Measurements from ENCODE around the gene RUFY3. TPM values are rescaled to one million over a fixed set of nuclear protein-coding genes. Genes with fewer than 3 reads are reported as not detected.
"Not testable (repeated sequence)": the region's sequence is repeated elsewhere in the genome, so short reads cannot be mapped to it uniquely, and the experiment has no call there.

The RUFY3 gene
- total and polyA plus RNA-seq, 4 donors = 9.2 to 35.2 (median 15.0) TPM

GRCh38 chr4:70765368-70765767 lies 43.6 kb downstream of the RUFY3 start:
- Histone ChIP-seq H3K27me3 (ENCODE audit: control insufficient read depth in 4 of 4, insufficient read depth in 4 of 4, low read length in 3 of 4) (no peaks in the 10 kb centered on the region), H3K4me3 (ENCODE audit: low read depth in 1 of 3, low read length in 3 of 3) (no peak overlapping the region), H3K9me3 (ENCODE audit: control insufficient read depth in 4 of 4, low read length in 3 of 4) (no peaks in the 10 kb centered on the region), H3K9ac (ENCODE audit: low read depth in 1 of 2, low read length in 2 of 2) (no peak overlapping the region), H3K36me3 (ENCODE audit: control insufficient read depth in 4 of 4, insufficient read depth in 3 of 4, low read depth in 1 of 4, low read length in 3 of 4) (peaks cover 0 to 15% (median 12%) of the 10 kb centered on the region in 4 donors), H3K4me1 (ENCODE audit: control insufficient read depth in 4 of 4, insufficient read depth in 4 of 4, low read length in 3 of 4) (peaks cover 0 to 2% (median 0%) of the 10 kb centered on the region in 4 donors), H3K27ac (ENCODE audit: low read depth in 1 of 2, low read length in 2 of 2) (no peak overlapping the region)
- 70% methylated on average over 1 of the region's 1 CpG for WGBS
- DNase-seq (ENCODE audit: low spot score) = no peak
- TF ChIP-seq HNF4A (conservative IDR thresholded peaks at IDR 0.05) = peak in 1 of 2 donors; percentile 32
- peak; percentile 19 to 42 for TF ChIP-seq RXRA (IDR thresholded peaks at IDR 0.05)
- TF ChIP-seq EGR1 (IDR thresholded peaks at IDR 0.05; ENCODE audit: low read depth in 2 of 2) = no peak

DNA sequence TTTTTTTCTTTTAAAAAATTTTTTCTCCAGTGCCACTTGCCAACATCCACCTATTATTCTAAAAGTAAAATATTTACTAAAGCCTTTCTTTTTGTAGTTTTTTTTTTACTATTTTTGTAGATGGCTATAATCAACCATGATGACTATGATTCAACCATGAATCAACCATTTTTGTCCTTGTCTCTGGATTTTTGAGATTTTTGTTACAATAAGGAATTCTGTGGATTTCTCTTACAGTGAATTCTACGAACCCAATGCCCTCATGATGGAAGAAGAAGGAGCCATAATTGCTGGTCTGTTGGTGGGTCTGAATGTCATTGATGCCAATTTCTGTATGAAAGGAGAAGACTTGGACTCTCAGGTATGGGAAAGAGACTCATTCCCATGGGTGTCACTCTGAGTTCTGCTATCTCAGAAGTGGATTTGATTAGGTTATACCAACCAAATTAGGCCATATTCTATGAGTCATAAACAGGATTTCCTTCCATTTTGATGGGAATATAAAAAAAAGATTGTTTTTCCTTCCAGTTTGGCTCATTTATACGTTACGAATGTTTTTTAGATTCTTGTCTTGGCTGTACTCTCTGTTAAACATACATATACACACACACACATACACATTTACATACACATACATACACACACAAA lies 46.7 kb downstream of the RUFY3 start:
- H3K9ac ChIP-seq (ENCODE audit: low read depth in 1 of 2, low read length in 2 of 2) = no peak overlapping the region
- no peaks in the 10 kb centered on the region for H3K27me3 ChIP-seq (ENCODE audit: control insufficient read depth in 4 of 4, insufficient read depth in 4 of 4, low read length in 3 of 4)
- no peak overlapping the region for H3K27ac ChIP-seq (ENCODE audit: low read depth in 1 of 2, low read length in 2 of 2)
- H3K9me3 ChIP-seq (ENCODE audit: control insufficient read depth in 4 of 4, low read length in 3 of 4) = no peaks in the 10 kb centered on the region
- 94% methylated on average over 3 of the region's 3 CpGs for WGBS
- H3K4me1 ChIP-seq (ENCODE audit: control insufficient read depth in 4 of 4, insufficient read depth in 4 of 4, low read length in 3 of 4) = peaks cover 0 to 2% (median 0%) of the 10 kb centered on the region in 4 donors
- peaks cover 0 to 20% (median 15%) of the 10 kb centered on the region in 4 donors for H3K36me3 ChIP-seq (ENCODE audit: control insufficient read depth in 4 of 4, insufficient read depth in 3 of 4, low read depth in 1 of 4, low read length in 3 of 4)
- no peak for DNase-seq (ENCODE audit: low spot score)
- H3K4me3 ChIP-seq (ENCODE audit: low read depth in 1 of 3, low read length in 3 of 3) = no peak overlapping the region
- TF ChIP-seq, protein P1, sequence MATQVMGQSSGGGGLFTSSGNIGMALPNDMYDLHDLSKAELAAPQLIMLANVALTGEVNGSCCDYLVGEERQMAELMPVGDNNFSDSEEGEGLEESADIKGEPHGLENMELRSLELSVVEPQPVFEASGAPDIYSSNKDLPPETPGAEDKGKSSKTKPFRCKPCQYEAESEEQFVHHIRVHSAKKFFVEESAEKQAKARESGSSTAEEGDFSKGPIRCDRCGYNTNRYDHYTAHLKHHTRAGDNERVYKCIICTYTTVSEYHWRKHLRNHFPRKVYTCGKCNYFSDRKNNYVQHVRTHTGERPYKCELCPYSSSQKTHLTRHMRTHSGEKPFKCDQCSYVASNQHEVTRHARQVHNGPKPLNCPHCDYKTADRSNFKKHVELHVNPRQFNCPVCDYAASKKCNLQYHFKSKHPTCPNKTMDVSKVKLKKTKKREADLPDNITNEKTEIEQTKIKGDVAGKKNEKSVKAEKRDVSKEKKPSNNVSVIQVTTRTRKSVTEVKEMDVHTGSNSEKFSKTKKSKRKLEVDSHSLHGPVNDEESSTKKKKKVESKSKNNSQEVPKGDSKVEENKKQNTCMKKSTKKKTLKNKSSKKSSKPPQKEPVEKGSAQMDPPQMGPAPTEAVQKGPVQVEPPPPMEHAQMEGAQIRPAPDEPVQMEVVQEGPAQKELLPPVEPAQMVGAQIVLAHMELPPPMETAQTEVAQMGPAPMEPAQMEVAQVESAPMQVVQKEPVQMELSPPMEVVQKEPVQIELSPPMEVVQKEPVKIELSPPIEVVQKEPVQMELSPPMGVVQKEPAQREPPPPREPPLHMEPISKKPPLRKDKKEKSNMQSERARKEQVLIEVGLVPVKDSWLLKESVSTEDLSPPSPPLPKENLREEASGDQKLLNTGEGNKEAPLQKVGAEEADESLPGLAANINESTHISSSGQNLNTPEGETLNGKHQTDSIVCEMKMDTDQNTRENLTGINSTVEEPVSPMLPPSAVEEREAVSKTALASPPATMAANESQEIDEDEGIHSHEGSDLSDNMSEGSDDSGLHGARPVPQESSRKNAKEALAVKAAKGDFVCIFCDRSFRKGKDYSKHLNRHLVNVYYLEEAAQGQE (IDR thresholded peaks at IDR 0.05) = no peak
- TF ChIP-seq SP1 (IDR thresholded peaks at IDR 0.05) (no peak), RXRA (IDR thresholded peaks at IDR 0.05) (no peak), NR2F2 (IDR thresholded peaks at IDR 0.05) (no peak), YY1 (IDR thresholded peaks at IDR 0.05) (no peak)

DNA sequence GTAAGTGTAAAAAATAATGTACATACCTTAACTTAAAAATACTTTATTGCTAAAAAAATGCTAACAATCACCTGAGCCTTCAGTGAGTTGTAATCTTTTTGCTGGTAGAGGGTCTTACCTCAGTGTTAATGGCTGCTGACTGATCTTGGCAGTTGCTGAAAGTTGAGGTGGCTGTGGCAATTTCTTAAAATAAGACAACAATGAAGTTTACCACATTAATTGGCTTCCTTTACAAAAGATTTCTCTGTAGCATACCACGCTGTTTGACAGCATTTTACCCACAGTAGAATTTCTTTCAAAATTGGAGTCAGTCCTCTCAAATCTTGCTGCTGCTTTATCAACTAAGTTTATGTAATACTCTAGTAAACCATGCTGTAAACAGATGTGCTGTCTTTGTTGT lies 47.6 kb downstream of the RUFY3 start:
- peaks cover 0 to 17% (median 14%) of the 10 kb centered on the region in 4 donors for H3K36me3 ChIP-seq (ENCODE audit: control insufficient read depth in 4 of 4, insufficient read depth in 3 of 4, low read depth in 1 of 4, low read length in 3 of 4)
- H3K27me3 ChIP-seq (ENCODE audit: control insufficient read depth in 4 of 4, insufficient read depth in 4 of 4, low read length in 3 of 4); H3K27ac ChIP-seq (ENCODE audit: low read depth in 1 of 2, low read length in 2 of 2); H3K4me3 ChIP-seq (ENCODE audit: low read depth in 1 of 3, low read length in 3 of 3); DNase-seq (ENCODE audit: low spot score); H3K4me1 ChIP-seq (ENCODE audit: control insufficient read depth in 4 of 4, insufficient read depth in 4 of 4, low read length in 3 of 4); H3K9ac ChIP-seq (ENCODE audit: low read depth in 1 of 2, low read length in 2 of 2); H3K9me3 ChIP-seq (ENCODE audit: control insufficient read depth in 4 of 4, low read length in 3 of 4): not testable (repeated sequence)
- WGBS = 99% methylated on average over 1 of the region's 1 CpG

GRCh38 chr4:70772929-70773555 lies 51.3 kb downstream of the RUFY3 start:
- Histone ChIP-seq H3K36me3 (ENCODE audit: control insufficient read depth in 4 of 4, insufficient read depth in 3 of 4, low read depth in 1 of 4, low read length in 3 of 4) (peaks cover 2 to 18% (median 13%) of the 10 kb centered on the region in 4 donors), H3K27me3 (ENCODE audit: control insufficient read depth in 4 of 4, insufficient read depth in 4 of 4, low read length in 3 of 4) (no peaks in the 10 kb centered on the region), H3K4me3 (ENCODE audit: low read depth in 1 of 3, low read length in 3 of 3) (no peak overlapping the region), H3K4me1 (ENCODE audit: control insufficient read depth in 4 of 4, insufficient read depth in 4 of 4, low read length in 3 of 4) (no peaks in the 10 kb centered on the region), H3K9ac (ENCODE audit: low read depth in 1 of 2, low read length in 2 of 2) (no peak overlapping the region), H3K27ac (ENCODE audit: low read depth in 1 of 2, low read length in 2 of 2) (no peak overlapping the region), H3K9me3 (ENCODE audit: control insufficient read depth in 4 of 4, low read length in 3 of 4) (no peaks in the 10 kb centered on the region)
- DNase-seq (ENCODE audit: low spot score) = no peak
- 92% methylated on average over 6 of the region's 6 CpGs for WGBS
- TF ChIP-seq RAD21 (IDR thresholded peaks at IDR 0.05) = no peak
- no peak for TF ChIP-seq HNF4A (conservative IDR thresholded peaks at IDR 0.05)
- no peak for TF ChIP-seq SP1 (IDR thresholded peaks at IDR 0.05)
- no peak for TF ChIP-seq NR2F2 (IDR thresholded peaks at IDR 0.05)
- no peak for TF ChIP-seq FOXA1 (IDR thresholded peaks at IDR 0.05)
- TF ChIP-seq, protein P2, sequence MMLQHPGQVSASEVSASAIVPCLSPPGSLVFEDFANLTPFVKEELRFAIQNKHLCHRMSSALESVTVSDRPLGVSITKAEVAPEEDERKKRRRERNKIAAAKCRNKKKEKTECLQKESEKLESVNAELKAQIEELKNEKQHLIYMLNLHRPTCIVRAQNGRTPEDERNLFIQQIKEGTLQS (IDR thresholded peaks at IDR 0.05) = no peak
- TF ChIP-seq, protein P3, sequence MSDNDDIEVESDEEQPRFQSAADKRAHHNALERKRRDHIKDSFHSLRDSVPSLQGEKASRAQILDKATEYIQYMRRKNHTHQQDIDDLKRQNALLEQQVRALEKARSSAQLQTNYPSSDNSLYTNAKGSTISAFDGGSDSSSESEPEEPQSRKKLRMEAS (IDR thresholded peaks at IDR 0.05) = no peak
- TF ChIP-seq GABPA (IDR thresholded peaks at IDR 0.05 in 1 of 2, conservative IDR thresholded peaks at IDR 0.05 in 1 of 2) = no peak
- no peak for TF ChIP-seq RXRA (IDR thresholded peaks at IDR 0.05)
- TF ChIP-seq, protein P4, sequence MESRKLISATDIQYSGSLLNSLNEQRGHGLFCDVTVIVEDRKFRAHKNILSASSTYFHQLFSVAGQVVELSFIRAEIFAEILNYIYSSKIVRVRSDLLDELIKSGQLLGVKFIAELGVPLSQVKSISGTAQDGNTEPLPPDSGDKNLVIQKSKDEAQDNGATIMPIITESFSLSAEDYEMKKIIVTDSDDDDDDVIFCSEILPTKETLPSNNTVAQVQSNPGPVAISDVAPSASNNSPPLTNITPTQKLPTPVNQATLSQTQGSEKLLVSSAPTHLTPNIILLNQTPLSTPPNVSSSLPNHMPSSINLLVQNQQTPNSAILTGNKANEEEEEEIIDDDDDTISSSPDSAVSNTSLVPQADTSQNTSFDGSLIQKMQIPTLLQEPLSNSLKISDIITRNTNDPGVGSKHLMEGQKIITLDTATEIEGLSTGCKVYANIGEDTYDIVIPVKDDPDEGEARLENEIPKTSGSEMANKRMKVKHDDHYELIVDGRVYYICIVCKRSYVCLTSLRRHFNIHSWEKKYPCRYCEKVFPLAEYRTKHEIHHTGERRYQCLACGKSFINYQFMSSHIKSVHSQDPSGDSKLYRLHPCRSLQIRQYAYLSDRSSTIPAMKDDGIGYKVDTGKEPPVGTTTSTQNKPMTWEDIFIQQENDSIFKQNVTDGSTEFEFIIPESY (IDR thresholded peaks at IDR 0.05) = no peak
- TF ChIP-seq FOXA2 (IDR thresholded peaks at IDR 0.05) = no peak
- TF ChIP-seq HNF4G (IDR thresholded peaks at IDR 0.05) = no peak
